B cell (primary cell): ENCODE measurements around the gene ASIP. TPM values are rescaled to one million over a fixed set of nuclear protein-coding genes. Genes with fewer than 3 reads are reported as not detected.
"Not testable (repeated sequence)": the region's sequence is repeated elsewhere in the genome, so short reads cannot be mapped to it uniquely, and the experiment has no call there.

Experiments
- ATAC-seq: fragments of 200-7000 bp; cut with Tn5 transposase; one replicate; pipeline ENCODE4 v1.10.0; 2021; ENCODE audit warnings: low read depth, mild to moderate bottlenecking, moderate number of reproducible peaks, moderate library complexity
- CTCF ChIA-PET: fragments of 350-600 bp; sonication (Branson Sonifier 250); formaldehyde crosslinking; loops from one replicate; lab custom pipeline; 2021; ENCODE audit warnings: antibody characterized with exemption, inconsistent platforms; lab: Charles Lee
- POLR2A ChIA-PET: fragments of 350-600 bp; sonication (Branson Sonifier 250); formaldehyde crosslinking; loops from one replicate; lab custom pipeline; 2021; ENCODE audit warnings: antibody characterized with exemption; lab: Charles Lee
- DNase-seq: peaks from one replicate; pipeline ENCODE4 v3.0.0; 2013
- H2AFZ ChIP-seq: 2 replicates; pipeline ENCODE4 v1.6.1; 2012; ENCODE audit warnings: mild to moderate bottlenecking, low read depth, low read length; ENCODE audit not compliant: insufficient read depth, poor library complexity, severe bottlenecking
- H3K27ac ChIP-seq, 2 donors: 1 replicate in 1 of 2; 2 replicates in 1 of 2; pipeline ENCODE4 v1.5.1; 2012 to 2013; ENCODE audit warnings: low read length in 2 of 2, mild to moderate bottlenecking in 2 of 2, moderate library complexity in 1 of 2
- H3K27me3 ChIP-seq, 4 experiments: fragments of 200-600 bp in 1 of 4; sonication (generic) in 1 of 4; replicated peaks in 1 of 4; 1 replicate in 2 of 4; 2 replicates in 2 of 4; pipeline versions ENCODE4 v1.6.1 to v1.7.0; 2013 to 2016; ENCODE audit warnings: low read length in 3 of 4, mild to moderate bottlenecking in 2 of 4, mixed read lengths in 1 of 4, moderate library complexity in 1 of 4; ENCODE audit not compliant: insufficient read depth in 4 of 4, control insufficient read depth in 3 of 4; ENCODE audit errors: control extremely low read depth in 1 of 4
- H3K36me3 ChIP-seq, 2 experiments: replicated peaks in 1 of 2; 1 replicate in 1 of 2; 2 replicates in 1 of 2; pipeline versions ENCODE4 v1.6.1 to v1.7.1; 2013; ENCODE audit warnings: low read length in 1 of 2; ENCODE audit not compliant: insufficient read depth in 2 of 2, control insufficient read depth in 1 of 2; ENCODE audit errors: control extremely low read depth in 1 of 2, extremely low read depth in 1 of 2
- H3K4me1 ChIP-seq, 2 donors: fragments of 200-600 bp in 1 of 2; sonication (generic) in 1 of 2; 1 replicate in 1 of 2; 2 replicates in 1 of 2; pipeline versions ENCODE4 v1.5.1 to v1.6.1; 2013 to 2017; ENCODE audit warnings: low read length in 2 of 2; ENCODE audit not compliant: control insufficient read depth in 2 of 2, insufficient read depth in 2 of 2
- H3K4me2 ChIP-seq: replicated peaks from 2 replicates; pipeline ENCODE3; 2012; ENCODE audit warnings: mild to moderate bottlenecking, low read depth, low read length; ENCODE audit not compliant: poor library complexity, severe bottlenecking
- H3K4me3 ChIP-seq, 5 experiments: fragments of 200-600 bp in 1 of 5; sonication (generic) in 1 of 5; 1 replicate in 3 of 5; 2 replicates in 2 of 5; pipeline versions ENCODE4 v1.5.1 to v1.7.0; 2011 to 2016; ENCODE audit warnings: low read length in 4 of 5, mild to moderate bottlenecking in 4 of 5, low read depth in 2 of 5, control low read depth in 1 of 5, moderate library complexity in 1 of 5; ENCODE audit not compliant: insufficient read depth in 1 of 5; ENCODE audit errors: control extremely low read depth in 1 of 5, extremely low read depth in 1 of 5
- H3K79me2 ChIP-seq: fragments of 200-600 bp; sonication (generic); one replicate; pipeline ENCODE4 v1.6.0; 2016; ENCODE audit warnings: low read length; ENCODE audit not compliant: control insufficient read depth, insufficient read depth
- H3K9ac ChIP-seq: fragments of 200-600 bp; sonication (generic); 2 replicates; pipeline ENCODE4 v1.6.1; 2017; ENCODE audit warnings: mild to moderate bottlenecking, low read length, moderate library complexity
- H3K9me3 ChIP-seq, 3 donors: one replicate each; pipeline versions ENCODE4 v1.6.1 to v1.7.1; 2013; ENCODE audit warnings: low read length in 2 of 3; ENCODE audit not compliant: control insufficient read depth in 2 of 3, insufficient read depth in 1 of 3; ENCODE audit errors: control extremely low read depth in 1 of 3
- H4K20me1 ChIP-seq: 2 replicates; pipeline ENCODE4 v1.6.0; 2012; ENCODE audit warnings: mild to moderate bottlenecking, low read length; ENCODE audit not compliant: insufficient read depth, control insufficient read depth, poor library complexity, severe bottlenecking
- H3K27ac Mint-ChIP-seq: one replicate; pipeline ENCODE4 v1.8.0; 2021; ENCODE audit warnings: mixed read lengths
- H3K27me3 Mint-ChIP-seq: one replicate; pipeline ENCODE4 v1.8.0; 2021; ENCODE audit warnings: mixed read lengths
- H3K4me1 Mint-ChIP-seq: one replicate; pipeline ENCODE4 v1.8.0; 2021; ENCODE audit warnings: mixed read lengths
- H3K4me3 Mint-ChIP-seq: one replicate; pipeline ENCODE4 v1.8.0; 2021; ENCODE audit warnings: mixed read lengths
- H3K9me3 Mint-ChIP-seq: one replicate; pipeline ENCODE4 v1.8.0; 2022; ENCODE audit warnings: mixed read lengths; ENCODE audit not compliant: insufficient read depth
- CTCF ChIP-seq: fragments of 200-600 bp; IDR thresholded peaks from one replicate; pipeline ENCODE4 v1.8.0; 2022; ENCODE audit warnings: antibody characterized with exemption, mild to moderate bottlenecking
- EZH2 ChIP-seq: IDR thresholded peaks from 2 replicates; pipeline ENCODE4 v1.6.1; 2012; ENCODE audit warnings: borderline replicate concordance, low read depth, mild to moderate bottlenecking, moderate library complexity, low read length; ENCODE audit not compliant: insufficient read depth, poor library complexity, severe bottlenecking
- WGBS: methylation state at CpG from one replicate; pipeline ENCODE4 v1.1.5; 2013; ENCODE audit warnings: missing lambda C conversion rate; ENCODE audit not compliant: insufficient coverage; 5-methylcytosine and 5-hydroxymethylcytosine counted together
- intact Hi-C: fragments of 100-400 bp; cut with micrococcal nuclease; formaldehyde crosslinking; loops from one replicate; pipeline ENCODE4 v1.10.0; 2022
- polyA plus RNA-seq: library from polyadenylated mRNA; depleted of rRNA; stranded (reverse); fragments of >200 nt; gene quantifications from 2 replicates; pipeline ENCODE4 v1.2.3, GENCODE V29; 2012
- total RNA-seq, 2 donors: library from RNA; stranded (reverse); fragments of 120-200 nt in 1 of 2; gene quantifications; 1 replicate in 1 of 2; 2 replicates in 1 of 2; pipeline versions ENCODE4 v1.2.3 to v1.2.4, GENCODE V29; 2013 to 2022

Gene ASIP
- total and polyA plus RNA-seq, 2 donors (not counting 1 experiment from before 2014, with no cell fraction given) = 0.24 TPM; not detected in 1

GRCh38 chr20:34296468-34296867, 55.2 kb downstream of the ASIP start:
- WGBS = no CpG with 5 or more reads among the region's 3 CpGs
- intact Hi-C loops = no loop called here
- DNase-seq = no peak
- Histone ChIP-seq H3K4me1 (peaks cover 0 to 3% of the 10 kb centered on the region in 2 donors), H3K79me2 (peaks cover 20% of the 10 kb centered on the region), H3K4me2 (no peak overlapping the region), H3K36me3 (peaks cover 0 to 28% of the 10 kb centered on the region in 2 experiments), H3K9me3 (no peaks in the 10 kb centered on the region), H3K4me3 (no peak overlapping the region), H3K27me3 (no peaks in the 10 kb centered on the region), H2AFZ (no peak overlapping the region), H3K27ac (no peak overlapping the region), H4K20me1 (no peaks in the 10 kb centered on the region), H3K9ac (no peak overlapping the region)
- Mint-ChIP-seq H3K27ac (no peak overlapping the region), H3K9me3 (no peaks in the 10 kb centered on the region), H3K27me3 (no peaks in the 10 kb centered on the region), H3K4me3 (no peak overlapping the region), H3K4me1 (peaks cover 3% of the 10 kb centered on the region)
- TF ChIP-seq CTCF (no peak), EZH2 (no peak)
- no peak for ATAC-seq
- CTCF ChIA-PET = interaction anchor here (1.1 to 2.0 kb wide), 2 partner anchors 16 to 473 kb away, joined by 4 to 7 read pairs; no protein-coding TSS in a partner anchor
- POLR2A ChIA-PET = no interaction called here

GRCh38 chr20:34298294-34298784, 57.1 kb downstream of the ASIP start:
- ATAC-seq, H2AFZ ChIP-seq, DNase-seq, H3K9me3 ChIP-seq, H3K4me3 ChIP-seq, H3K9ac ChIP-seq, POLR2A ChIA-PET, H4K20me1 ChIP-seq, H3K27ac ChIP-seq, H3K4me3 Mint-ChIP-seq, H3K27ac Mint-ChIP-seq, H3K9me3 Mint-ChIP-seq, H3K27me3 Mint-ChIP-seq, H3K27me3 ChIP-seq, H3K4me2 ChIP-seq, intact Hi-C loops: not testable (repeated sequence)
- Histone ChIP-seq H3K4me1 (peaks cover 4 to 13% of the 10 kb centered on the region in 2 donors), H3K79me2 (peaks cover 34% of the 10 kb centered on the region), H3K36me3 (peaks cover 0 to 12% of the 10 kb centered on the region in 2 experiments)
- CTCF ChIA-PET = interaction anchor here (1.2 kb wide), 1 partner anchor 406 kb away, joined by 3 read pairs; the partner anchor contains the start of gene TP53INP2
- H3K4me1 Mint-ChIP-seq = peaks cover 15% of the 10 kb centered on the region
- WGBS = no CpG with 5 or more reads among the region's 15 CpGs
